Central memory CD4-positive, alpha-beta T cell (primary cell): Measurements from ENCODE around the gene FGGY.

ENCODE experiments used
- DNase-seq: peaks from one replicate; pipeline ENCODE4 v3.0.0; 2022

FGGY gene

DNA sequence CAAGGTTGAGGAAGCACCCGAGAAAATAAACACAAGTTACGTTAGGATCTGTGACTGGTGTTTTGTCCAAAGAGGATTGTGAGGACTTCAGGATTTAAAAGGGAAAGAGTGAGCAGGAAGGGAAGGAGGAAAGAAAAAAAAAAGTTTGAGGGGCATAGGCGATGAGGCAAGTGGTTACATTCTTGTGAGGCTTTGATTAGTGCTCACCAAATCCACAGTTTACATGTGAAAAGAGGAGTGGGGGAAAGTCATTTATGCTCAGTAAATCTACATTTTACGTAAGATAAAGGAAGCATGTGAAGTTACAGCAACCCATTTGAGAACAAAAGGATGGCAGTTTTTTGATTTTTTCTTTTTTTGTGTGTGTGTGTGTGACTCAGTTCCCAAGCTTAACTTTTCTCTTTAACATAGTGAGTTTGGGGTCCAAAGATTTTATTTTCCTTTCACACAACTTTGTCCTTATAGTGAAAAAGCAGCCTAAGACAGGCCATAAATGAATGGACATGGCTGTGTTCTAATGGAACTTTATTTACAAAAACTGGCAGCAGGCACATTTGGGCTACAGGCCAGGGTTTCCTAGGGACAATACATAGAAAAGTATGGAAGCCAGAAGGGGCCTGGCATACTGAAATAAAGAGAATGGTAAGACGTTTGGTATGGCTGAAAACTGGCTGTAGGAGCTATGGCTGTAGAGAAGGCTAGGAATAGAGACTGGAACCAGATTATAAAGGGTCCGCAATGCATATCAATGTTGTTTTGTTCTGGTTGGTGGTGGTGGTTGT is 121.7 kb downstream of the FGGY start:
- no peak for DNase-seq

DNA sequence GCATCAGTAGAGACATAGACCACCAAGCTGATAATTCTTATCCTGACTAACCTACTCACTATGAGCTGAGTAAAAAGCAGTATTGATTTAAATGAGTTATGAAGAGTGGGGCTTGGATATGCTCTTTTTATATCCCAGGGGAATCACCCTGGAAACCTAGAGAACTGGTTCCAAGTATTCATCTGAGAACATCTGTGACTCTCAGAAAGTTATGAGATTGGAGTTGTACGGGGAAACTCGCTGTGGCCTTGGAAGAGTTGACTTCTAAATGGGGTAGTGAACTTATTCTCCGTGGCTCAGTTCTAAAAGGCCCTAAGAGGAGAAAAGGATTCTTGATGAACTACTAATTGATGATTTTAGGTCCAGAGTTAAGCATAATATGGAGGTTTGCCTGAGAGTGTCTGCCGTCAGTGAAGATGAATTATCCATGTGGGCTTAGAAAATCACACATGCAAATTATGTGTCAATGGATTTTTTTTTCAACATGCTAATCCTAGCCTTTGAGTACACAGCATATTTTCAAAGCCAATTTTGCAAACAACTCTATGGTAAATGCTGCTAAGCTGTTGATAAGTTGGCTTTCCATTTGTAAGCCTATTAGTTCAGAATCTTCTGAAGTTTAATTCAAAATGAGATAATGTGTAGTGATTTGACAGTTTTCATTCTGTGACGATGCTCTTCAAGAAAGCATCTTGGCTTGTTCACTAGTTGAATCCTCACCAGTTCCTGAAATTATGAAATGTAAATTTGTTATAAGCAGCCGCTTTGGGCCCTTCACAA is 122.7 kb downstream of the FGGY start:
- no peak for DNase-seq

DNA sequence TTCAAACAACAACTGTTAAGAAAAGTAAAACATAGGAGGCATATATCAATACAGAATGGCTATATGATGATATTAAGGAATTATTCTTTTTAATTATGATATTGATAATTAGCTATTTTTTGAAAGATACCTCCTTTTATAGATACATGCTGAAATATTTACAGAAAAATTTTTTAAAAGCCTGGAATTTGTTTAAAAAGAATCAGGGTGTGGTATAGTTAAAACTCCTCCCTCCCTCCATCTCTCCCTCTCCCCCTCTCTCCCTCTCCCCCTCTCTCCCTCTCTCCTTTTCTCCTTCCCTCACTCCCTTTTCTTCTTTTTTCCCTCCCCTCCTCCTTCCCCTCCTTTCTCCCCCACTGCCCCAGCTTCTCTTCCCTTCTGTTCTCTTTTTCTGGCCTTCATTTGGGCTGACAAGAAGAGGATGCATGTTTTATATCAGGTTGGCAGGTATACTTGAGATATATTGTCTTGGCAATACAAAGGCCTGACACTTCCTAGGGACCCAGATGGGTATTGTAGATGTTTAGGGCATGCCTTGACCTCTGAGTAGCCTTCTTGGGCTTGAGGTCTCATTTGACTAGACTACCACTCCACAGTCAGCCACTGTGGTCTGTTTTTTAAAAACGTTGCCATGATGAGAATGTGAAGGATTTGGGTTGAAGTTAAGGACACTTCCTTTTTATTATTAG is 124.5 kb downstream of the FGGY start:
- DNase-seq, result no peak

DNA sequence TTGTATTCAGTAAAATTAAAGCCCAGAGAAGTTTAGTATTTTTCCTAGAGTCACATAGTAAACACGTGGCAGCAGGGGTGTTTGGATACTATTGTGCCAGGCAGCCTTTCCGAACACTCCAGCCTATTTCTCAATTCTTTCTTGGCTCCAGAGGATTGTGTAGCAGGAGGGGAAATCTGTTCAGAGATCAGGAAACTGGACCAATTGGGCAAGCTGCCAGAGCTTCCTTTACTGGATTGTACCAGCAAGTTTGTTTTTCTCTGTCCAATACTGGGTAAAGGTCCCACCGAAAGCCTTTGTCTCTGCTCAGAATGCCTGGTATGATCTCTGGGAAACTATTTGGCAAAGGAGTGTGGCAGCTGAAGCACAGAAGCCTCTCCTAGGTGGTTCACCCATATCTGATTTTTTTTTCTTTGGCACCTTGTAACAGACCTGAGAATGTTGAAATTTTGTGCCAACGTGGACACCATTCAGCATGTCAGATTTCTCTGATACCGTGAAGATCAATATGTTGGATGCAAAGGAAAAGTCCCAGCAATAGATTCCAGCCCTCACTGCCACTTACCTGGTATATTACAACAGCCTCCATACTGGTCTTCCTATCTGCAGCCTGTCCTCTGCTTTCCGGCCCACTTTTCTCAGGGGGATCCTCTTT is 126.2 kb downstream of the FGGY start:
- DNase-seq, result no peak

DNA sequence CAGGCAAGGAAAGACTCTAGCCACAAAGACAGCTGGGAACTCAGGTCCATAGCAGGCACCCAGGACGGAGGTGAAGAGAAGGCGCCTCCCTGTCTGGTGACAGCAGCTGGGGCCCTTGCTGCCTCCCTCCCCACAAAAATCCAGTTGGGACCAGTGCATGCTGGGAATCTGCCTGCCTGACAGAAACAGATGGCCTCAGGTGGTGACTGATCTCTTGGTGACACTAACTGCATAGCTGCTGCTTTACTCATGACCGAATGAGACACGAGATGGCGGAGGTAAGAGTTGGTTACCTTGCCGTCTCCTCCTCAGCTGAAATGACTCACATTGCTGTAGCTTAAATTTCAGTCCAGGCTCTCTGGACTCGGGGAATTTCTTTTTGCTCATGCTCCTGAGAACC is 130.3 kb downstream of the FGGY start:
- no peak for DNase-seq

DNA sequence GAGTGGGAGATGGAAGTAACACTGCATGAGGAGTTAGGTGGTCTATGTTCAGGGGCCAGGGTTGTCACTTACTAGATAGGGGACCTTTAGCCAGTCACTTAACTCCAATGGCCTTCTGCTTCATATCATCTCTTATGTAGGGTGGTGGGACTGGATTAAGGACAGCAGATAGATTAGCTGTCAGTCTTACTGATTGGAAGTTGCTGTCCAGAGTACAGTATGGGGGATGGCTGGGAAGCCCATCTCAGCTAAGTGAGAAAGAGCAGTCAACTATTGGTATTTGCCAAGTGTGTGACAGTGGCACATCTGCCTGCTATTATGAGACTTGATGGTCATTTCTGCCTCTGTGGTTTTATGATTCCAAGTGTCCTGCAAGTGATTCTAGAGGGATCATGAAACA is 130.9 kb downstream of the FGGY start:
- no peak for DNase-seq

DNA sequence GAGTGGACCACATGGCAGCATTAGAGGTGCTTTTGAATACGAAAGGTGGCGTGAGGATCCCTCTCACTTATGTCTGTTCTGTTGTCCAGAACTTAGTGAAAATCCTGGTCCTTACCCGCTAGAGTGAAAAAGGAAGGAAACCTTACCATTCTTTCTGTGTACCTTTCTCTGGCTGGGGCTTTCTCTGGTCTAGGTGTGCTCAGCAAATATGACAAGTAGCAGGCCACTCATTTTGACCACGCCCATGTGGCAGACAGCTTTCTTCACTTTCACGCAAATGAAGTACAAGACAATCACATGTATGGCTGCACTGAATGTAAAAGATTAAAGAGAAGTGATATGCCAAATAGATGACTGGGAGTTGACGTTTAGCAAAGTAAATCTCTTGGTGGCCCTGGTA is 131.9 kb downstream of the FGGY start:
- no peak for DNase-seq

DNA sequence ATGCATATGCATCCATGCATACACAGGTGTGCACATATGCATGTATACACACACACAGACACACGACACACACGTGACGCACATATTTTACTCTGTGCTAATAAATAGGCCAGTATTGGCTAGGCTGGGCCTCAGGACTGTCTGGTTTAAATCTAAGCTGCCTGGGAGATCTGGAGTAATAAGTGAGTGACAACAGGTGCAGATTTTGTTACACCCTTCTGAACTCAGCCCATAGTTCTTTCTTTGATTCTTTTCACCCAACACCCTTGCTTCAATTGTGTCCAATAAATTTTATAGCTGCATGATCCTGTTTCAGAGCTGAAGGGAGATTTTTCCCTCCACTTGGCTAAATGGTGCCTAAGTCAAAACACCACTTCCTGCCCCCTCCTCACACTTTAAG is 132.8 kb downstream of the FGGY start:
- DNase-seq, result no peak

DNA sequence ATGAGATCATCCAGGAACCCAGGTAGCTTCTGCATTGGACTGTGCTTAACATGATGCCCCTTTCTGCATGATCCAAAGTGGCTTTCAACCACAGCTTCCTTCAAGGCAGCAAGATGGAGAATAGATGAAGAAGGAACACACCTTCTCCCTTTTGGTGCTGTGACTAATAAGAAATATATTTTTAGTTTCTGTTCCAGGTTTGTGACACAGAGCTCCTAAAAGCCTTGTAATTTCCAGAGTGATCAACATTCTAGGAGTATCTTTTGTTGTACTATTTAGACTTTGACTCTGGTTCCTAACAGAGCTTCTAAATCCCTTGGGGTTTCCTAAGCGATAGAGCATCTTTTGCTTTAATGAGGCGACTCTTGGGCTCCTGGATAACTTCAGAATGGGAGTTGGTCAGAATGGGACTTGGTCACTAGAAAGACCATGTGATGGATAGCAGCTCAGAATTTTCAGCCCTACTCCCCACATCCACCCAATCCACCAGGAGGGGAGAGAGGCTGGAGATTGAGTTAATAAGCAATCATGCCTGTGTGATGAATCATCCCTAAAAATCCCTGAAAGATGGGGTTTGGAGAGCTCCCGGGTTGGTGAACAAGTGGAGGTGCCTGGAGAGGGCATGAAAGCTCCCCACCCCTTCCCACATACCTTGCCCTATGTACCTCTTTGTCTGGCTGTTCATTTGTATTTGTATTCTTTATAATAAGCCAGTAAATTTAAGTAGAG is 134.8 kb downstream of the FGGY start:
- DNase-seq, result no peak

DNA sequence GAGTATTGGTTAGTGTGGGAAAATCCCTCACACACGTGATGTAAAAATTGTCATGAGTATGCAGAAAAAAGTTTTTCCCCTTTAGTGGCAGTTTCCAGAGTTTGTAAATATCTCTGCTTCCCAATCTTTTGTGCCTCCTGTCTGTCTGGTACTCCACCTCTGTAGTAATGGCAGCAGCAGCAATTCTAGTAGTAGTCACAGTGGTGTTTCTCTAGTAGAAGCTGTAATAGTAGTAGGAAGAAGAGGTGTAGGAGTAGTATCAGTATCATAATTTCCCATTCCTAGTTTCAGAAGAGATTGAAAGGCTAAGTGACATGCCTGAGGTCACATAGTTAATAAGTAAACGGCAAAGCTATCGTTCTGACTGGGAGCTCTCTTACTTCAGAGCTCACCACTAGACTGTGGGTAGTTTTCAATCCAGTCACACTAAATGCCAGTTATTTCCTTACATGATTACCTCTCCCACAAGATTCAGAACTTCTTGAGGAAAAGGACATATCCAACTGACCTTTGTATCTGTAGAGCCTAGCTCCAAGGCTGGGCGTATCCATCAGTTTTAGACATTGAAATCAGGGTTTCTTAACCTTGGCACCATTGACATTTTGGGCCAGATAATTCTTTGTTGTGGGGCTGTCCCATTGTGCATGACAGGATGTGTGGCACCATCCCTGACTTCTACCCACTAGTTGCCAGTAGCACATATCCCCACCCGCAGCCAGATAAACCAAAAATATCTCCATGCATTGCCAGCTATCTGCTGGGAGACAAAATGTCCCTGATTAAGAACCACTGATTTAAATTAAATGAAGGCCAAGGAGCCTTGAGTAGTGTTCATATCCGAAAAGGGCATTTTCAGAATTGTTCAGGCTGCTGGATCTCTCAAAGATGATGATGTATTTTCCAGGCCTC is 135.9 kb downstream of the FGGY start:
- no peak for DNase-seq

DNA sequence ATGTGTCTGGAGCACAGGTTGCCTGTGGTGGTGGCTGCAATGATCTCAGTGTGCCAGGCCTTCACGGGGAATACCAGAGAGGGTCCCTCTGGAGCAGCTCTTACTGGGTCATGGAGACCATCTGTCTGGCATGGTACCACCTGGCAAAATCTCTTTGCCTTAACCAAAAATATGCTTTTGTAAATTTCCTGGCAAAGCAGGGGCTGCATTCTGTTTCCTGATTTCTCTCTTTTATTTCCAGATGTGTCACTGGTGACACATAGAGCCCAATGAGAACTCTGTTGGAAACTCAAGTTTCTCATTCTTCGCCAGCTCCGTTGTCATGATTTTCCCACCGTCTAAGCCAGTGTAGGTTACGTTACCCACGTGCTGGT is 136.5 kb downstream of the FGGY start:
- DNase-seq, result no peak

DNA sequence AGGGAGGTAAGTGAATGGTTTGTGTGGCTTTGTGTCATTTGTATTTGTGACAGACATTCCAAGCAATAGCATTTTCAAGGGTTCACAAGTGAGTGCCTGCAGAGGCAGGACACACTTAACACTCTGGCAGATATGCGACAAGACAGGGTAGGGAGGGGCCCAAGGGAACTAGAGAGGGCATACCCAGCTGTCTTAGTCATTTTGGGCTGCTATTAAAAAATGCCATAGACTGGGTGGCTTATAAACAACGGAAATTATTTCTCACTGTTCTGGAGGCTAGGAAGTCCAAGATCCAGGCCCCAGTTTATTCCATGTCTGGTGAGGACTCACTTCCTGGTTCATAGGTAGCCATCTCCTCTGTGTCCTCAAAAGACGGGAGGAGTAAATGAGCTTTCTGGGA is 137.4 kb downstream of the FGGY start:
- DNase-seq, result no peak

DNA sequence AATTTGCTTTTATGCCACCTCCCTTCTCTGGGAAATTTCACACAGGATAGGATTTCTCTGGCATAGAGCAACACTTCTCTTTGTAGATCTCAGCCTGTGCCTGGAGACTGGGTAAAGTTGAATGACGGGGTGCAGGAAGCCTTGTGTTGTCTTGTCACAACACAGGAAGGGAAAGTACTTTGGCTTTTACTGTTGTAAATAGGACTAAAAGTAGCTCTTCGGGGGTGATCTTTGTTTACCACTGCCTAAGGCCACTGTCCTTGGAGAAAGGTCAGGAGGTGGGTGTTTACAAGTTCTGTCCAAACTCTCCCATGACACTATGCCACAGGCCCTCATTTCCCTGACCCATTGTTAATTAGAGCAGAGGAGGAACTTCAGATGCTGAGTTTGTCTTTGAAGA is 139.7 kb downstream of the FGGY start:
- no peak for DNase-seq

DNA sequence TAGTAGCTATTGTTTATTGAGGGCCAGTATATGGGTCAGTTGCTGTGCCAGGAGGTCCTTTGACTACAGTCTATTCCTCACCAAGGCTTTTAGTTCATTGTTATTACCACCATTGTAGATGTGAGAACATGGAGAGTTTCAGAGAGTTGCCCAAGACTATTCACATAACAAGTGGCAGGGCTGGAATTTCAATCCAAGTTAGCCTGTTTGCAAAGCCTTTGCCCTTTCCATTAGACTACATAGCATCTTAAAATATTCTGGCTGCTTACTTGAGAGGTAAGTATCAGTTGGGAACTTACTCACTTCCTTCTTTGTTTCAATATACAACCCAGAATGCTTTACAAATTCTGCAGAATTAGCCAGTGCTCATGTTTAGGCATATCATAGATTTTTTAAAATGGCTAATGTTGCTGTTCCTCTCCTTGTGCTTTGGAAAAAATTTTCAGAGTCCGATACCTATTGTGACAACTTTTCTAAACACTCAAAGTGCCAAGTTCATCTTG is 141.2 kb downstream of the FGGY start:
- no peak for DNase-seq

DNA sequence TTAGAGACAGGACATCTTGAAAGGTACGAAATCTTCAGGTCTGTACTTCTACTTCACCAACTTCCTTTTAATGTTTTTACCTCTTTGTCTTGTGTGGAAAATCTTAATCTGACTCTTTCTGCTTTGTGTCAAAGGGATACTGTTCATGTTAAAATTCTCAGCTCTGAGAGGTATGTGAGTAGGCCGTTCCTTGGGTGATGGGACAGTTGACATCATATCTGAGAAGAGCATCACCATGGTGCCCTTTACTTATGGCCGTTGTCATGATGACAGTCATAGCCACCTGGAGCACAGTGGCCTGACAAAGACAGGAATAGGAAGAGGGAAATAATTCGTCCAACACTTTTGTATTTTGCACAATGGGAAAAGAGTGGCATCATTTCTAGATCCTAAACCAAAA is 145.6 kb downstream of the FGGY start:
- no peak for DNase-seq

DNA sequence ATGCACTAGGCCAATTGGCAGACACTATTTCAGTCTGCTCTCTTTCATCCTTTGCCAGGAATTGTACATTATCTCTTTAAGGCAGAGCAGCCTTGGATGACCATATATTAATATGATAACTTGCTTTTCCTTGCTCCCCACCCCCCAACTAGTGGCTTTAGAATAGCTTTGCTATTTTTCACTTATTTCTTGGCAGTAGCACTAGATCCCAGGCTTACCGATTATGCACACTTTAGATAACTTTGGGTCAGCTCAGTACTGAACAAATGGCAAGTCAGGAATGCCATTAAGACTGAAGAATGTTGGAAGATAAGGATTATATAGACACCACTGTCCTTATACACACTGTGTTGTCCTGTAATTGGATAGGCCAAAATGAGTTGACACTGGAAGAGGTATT is 146.4 kb downstream of the FGGY start:
- DNase-seq, result no peak

DNA sequence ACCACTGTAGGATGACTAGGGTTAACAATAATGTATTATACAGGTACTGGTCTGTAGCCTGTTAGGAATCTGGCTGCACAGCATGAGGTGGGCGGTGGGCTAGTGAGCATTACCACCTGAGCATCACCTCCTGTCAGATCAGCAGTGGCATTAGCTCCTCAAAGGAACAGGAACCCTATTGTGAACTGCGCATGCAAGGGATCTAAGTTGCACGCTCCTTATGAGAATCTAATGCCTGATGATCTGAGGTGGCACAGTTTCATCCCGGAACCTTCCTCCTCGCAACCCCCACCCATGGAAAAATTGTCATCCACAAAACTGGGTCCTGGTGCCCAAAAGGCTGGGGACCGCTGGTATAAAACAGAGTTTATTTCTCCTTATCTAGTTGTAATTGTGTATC is 147.6 kb downstream of the FGGY start:
- DNase-seq, result no peak

DNA sequence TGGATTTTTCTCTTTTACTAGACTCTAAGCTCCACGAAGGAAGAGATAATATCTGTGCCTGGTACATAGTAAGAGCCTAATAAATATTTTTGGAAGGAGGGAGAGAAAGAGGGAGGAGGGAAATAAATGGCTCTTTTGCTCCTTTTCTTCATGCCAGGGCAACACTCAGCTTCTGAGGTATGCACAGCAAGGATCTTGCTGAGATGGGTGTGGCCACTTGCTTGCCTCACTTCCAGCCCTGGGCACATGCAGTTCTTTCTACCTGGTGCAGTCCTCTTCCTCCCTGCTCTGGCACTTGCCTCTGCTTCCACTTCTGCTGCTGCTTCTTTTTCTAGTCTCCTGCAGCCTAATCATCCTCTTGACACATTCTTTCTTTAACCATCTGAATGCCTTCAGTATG is 148.1 kb downstream of the FGGY start:
- DNase-seq, result no peak

DNA sequence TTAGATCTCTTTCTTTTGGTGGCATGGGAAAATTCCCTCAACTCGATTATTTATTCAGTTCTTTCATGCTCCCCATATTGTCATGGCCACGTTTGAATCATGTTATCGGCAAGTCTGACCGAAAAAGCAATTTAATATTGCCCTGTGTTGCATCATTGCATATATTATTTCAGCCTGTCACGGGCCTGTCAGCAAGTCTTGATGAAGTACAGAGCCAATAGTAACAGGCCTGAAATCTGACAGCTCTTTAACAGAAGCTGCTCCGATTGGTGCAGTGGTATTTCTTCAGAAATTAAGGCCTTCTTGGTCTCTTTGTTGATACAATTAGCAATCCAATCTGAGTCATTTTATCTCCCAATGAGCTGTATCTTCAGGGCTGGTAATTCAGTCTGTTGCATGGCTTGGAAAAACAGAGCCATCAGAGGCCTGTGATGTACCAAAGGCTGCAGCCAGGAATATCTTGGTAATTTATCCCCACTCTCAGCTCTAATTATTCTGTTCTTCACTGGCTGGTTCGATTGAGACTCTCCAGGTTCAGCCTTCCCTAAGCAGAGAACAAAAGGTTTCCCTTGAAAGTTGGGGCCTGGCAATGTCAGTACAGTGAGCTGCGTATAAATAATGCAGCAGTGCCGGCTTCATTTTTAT is 149.5 kb downstream of the FGGY start:
- no peak for DNase-seq

DNA sequence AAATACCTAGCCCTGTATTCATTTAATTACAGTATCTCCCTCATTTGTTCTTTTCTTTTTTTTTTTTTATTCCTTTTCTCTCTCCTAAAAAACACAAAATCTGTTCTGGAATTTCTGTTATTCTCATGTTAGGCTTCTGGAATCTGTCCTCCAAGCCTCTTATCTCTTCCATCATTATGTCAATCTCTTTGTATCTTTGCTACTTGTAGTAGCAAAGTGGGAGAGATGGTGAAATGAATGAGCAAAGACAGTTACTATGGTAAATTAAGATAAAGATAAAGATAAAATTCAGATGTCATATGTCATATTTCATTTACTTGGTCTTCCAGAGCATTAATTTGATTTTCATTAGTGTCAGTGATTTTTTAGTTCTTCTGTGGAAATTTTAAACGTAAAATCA is 155.1 kb downstream of the FGGY start:
- no peak for DNase-seq

DNA sequence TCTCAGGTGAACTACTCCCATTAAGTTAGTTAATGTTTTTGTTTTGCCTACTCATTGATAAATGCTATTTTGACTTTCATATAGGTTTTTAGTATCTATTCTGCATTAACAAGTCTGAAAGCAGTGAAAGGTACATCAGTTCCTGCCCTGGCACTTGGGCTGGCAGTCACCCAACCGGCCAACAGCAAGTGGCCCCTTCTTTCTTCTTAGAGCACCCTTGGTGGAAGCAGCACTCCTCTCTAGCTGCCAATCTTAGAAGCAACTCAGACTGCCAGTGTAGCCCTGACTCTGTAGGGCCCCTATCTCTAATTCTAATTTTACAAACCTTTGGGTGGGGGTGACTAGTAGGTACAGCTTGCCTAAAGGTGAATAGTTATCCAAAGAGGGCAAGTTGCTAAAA is 155.7 kb downstream of the FGGY start:
- DNase-seq, result no peak
